ENCODE results near the gene DOP1B. TPM values are rescaled to one million over a fixed set of nuclear protein-coding genes. Genes with fewer than 3 reads are reported as not detected.
"Not testable (repeated sequence)": the region's sequence is repeated elsewhere in the genome, so short reads cannot be mapped to it uniquely, and the experiment has no call there.

The DOP1B gene
- total RNA-seq, 2 donors from 2014 or later = 25.3 to 35.0 TPM

DNA sequence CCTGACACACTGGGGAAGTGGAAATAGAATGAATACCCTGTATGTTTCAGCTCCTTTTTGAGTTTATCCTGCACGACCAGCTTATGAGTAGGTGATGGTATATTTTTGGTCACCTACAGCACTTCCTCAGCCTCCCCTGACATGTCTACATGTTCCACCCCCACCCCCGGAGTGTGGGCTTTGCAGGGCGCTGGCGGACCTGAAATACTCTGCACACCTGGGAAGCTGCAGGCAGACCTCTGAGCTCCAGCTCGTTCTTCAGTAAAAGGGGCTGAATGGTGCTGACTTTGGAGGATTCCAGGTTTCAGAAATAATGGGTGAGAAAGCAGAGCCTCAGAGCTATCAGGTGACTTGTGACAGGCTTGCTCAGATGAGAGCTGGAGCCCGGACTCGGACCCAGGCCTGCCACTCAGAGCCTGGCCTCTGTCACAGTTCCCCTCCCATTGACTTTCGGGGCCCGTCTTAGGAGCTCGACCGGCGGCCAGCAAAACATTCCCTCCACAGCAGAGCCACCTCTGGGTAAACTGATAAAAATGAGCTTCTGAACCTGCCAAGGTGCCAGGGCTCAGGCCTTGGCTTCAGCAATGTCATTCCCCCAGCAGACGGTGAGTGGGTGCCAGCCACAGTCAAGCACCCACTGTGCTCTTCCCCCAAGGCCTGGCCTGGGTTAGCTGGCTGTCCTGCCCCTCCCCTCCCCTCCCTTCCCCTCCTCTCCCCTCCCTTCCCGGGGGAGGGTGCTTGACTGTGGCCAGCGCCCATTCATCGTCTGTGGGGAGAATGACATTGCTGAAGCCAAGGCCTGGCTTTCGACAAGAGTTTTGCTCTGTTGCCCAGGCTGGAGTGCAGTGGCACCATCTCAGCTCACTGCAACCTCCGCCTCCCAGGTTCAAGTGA, 30.1 kb downstream of the DOP1B start:
- no peak overlapping the region for H3K4me3 Mint-ChIP-seq
- H3K27me3 Mint-ChIP-seq = no peaks in the 10 kb centered on the region
- peaks cover 12% of the 10 kb centered on the region for H3K4me1 Mint-ChIP-seq
- peaks cover 6% of the 10 kb centered on the region for H3K36me3 Mint-ChIP-seq (ENCODE audit: low read depth)
- H3K27ac Mint-ChIP-seq = no peak overlapping the region
- ATAC-seq (no peak), DNase-seq (no peak)
- no peaks in the 10 kb centered on the region for H3K9me3 ChIP-seq (ENCODE audit: control insufficient read depth, low read length, poor library complexity, severe bottlenecking)

DNA sequence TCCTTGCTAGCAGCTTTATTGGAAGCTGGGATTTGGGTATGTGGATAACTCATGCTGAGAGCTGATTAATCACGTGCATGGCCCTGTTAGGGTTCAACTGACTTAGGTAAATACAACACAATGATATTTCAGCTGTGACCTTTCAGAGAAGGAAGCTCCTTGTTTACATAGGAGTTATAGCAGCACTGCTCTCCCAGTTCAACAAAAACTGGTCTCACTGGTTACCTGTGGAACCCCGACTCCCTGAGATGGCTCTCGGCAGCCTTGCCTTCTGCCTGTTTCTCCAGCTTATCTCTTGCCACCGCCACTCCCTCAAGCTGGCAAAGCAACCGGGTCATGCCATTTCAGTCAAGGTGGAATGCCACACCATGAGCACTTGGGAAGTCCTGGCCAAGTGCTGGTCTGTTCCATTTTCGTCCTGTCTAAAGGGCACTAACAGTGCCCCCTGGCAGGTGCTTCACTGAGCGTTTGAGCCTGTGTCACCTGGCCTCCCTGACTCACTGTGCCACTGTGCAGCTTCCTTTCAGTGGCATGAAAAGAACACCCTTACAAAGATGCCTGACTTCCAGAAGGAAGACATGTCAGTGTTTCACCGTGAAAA, 31.6 kb downstream of the DOP1B start:
- H3K36me3 Mint-ChIP-seq (ENCODE audit: low read depth) = peaks cover 6% of the 10 kb centered on the region
- H3K4me3 Mint-ChIP-seq = no peak overlapping the region
- DNase-seq (no peak), ATAC-seq (no peak)
- H3K27ac Mint-ChIP-seq = peak overlapping the region; percentile 32
- H3K27me3 Mint-ChIP-seq = no peaks in the 10 kb centered on the region
- H3K9me3 ChIP-seq (ENCODE audit: control insufficient read depth, low read length, poor library complexity, severe bottlenecking) = no peaks in the 10 kb centered on the region
- peaks cover 12% of the 10 kb centered on the region for H3K4me1 Mint-ChIP-seq

DNA sequence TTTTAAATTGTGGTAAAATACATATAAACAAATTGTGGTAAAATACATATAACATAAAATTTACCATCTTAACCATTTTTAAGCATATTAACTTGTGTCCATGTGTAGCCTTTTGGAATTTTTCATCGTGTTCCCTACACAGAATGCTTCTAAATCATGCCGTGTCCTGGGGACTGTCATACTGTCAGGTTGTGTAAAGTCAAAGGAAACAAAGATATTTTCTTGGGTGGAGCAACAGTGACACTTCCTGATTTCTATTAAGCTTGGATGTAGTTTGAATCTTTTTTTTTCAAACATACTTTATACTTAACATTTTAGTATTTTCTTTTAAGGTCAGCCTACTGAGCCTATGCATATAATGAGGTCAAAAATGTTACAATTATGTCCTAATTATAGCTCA, 32.3 kb downstream of the DOP1B start:
- H3K36me3 Mint-ChIP-seq (ENCODE audit: low read depth) = peaks cover 6% of the 10 kb centered on the region
- H3K4me3 Mint-ChIP-seq = no peak overlapping the region
- DNase-seq (no peak), ATAC-seq (no peak)
- no peaks in the 10 kb centered on the region for H3K27me3 Mint-ChIP-seq
- peaks cover 12% of the 10 kb centered on the region for H3K4me1 Mint-ChIP-seq
- H3K9me3 ChIP-seq (ENCODE audit: control insufficient read depth, low read length, poor library complexity, severe bottlenecking) = no peaks in the 10 kb centered on the region
- no peak overlapping the region for H3K27ac Mint-ChIP-seq

DNA sequence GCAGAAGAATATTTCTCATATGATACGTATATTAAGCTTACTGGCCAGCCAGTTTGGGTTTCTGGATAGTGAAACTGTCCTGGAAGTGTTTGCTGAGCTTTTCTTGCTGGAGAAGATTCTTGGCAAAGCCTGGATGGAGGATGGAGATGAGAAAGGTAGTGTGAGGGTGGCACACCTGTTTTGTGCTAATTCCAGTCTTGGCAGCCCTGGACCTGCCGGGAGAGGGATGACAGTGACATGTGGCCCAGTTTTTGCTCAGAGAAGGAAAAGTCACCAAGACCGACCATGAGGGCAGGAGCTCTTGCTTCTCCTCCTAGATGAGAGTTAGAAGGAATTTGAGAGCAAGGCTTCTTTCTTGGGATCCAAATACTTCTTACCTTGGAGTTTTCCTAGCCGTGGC, 34.1 kb downstream of the DOP1B start:
- no peak overlapping the region for H3K27ac Mint-ChIP-seq
- H3K9me3 ChIP-seq (ENCODE audit: control insufficient read depth, low read length, poor library complexity, severe bottlenecking) = no peaks in the 10 kb centered on the region
- H3K36me3 Mint-ChIP-seq (ENCODE audit: low read depth) = peaks cover 6% of the 10 kb centered on the region
- H3K4me3 Mint-ChIP-seq = no peak overlapping the region
- no peak for ATAC-seq
- peaks cover 9% of the 10 kb centered on the region for H3K4me1 Mint-ChIP-seq
- DNase-seq = no peak
- no peaks in the 10 kb centered on the region for H3K27me3 Mint-ChIP-seq

DNA sequence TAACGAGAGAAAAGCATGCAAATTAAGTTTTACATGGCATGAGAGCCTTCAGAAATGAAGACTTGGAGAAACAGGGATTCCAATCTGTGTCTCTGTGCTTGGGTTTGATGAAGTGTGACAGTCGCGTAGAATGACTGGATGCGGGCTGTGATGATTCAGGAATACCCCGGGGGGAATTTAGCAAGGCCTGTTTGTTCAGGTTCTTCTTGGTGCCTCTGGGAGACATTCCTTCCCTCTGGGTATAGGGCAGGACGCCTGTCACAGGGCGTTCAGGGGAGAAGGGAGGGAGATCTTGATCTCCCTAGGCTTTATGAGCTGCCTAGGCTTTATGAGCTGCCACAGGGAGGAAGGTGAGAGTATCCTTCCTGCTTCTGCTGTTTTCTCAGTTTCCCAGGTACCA, 36.6 kb downstream of the DOP1B start:
- peaks cover 4% of the 10 kb centered on the region for H3K36me3 Mint-ChIP-seq (ENCODE audit: low read depth)
- H3K4me1 Mint-ChIP-seq = peaks cover 10% of the 10 kb centered on the region
- no peak overlapping the region for H3K4me3 Mint-ChIP-seq
- no peak for ATAC-seq
- H3K27me3 Mint-ChIP-seq = no peaks in the 10 kb centered on the region
- H3K9me3 ChIP-seq (ENCODE audit: control insufficient read depth, low read length, poor library complexity, severe bottlenecking) = no peaks in the 10 kb centered on the region
- no peak overlapping the region for H3K27ac Mint-ChIP-seq
- no peak for DNase-seq

DNA sequence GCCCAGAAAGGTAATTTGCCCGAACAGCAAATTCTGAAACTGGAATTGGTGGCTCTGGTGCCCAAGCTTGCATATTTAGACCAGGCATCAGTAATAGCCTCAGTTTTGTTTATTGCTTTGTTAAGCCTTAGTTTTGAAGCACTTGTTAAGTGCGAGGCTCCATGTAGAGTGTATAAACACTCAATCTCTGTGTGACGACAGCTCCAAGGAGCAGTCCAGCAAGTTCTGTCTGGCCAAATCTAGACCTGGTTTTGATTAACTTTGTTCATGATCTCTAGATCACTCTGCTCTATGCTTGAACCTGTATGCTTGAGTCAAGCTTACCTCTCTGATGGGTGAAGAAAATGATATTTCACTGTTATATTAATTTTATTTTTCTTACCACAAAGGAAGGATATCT, 37.4 kb downstream of the DOP1B start:
- Mint-ChIP-seq H3K4me1 (peaks cover 4% of the 10 kb centered on the region), H3K4me3 (no peak overlapping the region), H3K27ac (no peak overlapping the region)

DNA sequence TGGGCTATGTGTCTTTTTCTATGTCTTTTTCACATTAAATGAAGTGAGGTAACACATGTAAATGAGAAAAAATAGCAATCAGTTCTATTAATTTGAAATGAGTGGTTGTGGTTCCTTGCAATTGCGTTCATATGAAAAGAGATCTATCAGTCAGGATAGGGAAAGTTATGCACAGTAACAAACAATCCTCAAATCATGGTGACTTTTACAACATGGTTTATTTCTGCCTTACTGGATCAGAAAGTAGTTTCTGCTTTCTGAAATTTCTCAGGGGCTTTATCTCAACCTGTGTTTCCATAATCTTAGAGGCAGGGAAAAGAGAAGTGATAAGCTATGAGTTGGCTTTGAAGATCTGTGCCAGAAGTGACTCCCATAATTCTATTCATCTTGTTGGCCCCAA, 39.0 kb downstream of the DOP1B start:
- Mint-ChIP-seq H3K4me1 (peaks cover 4% of the 10 kb centered on the region), H3K36me3 (ENCODE audit: low read depth) (peaks cover 5% of the 10 kb centered on the region), H3K27ac (no peak overlapping the region), H3K27me3 (no peaks in the 10 kb centered on the region), H3K4me3 (no peak overlapping the region)
- H3K9me3 ChIP-seq (ENCODE audit: control insufficient read depth, low read length, poor library complexity, severe bottlenecking) = no peaks in the 10 kb centered on the region
- ATAC-seq (no peak), DNase-seq (no peak)

More for the DNA sequence above, 37.4 kb downstream of the DOP1B start:
- H3K27me3 Mint-ChIP-seq = no peaks in the 10 kb centered on the region
- H3K36me3 Mint-ChIP-seq (ENCODE audit: low read depth) = peaks cover 4% of the 10 kb centered on the region
- no peaks in the 10 kb centered on the region for H3K9me3 ChIP-seq (ENCODE audit: control insufficient read depth, low read length, poor library complexity, severe bottlenecking)
- ATAC-seq (no peak), DNase-seq (no peak)

DNA sequence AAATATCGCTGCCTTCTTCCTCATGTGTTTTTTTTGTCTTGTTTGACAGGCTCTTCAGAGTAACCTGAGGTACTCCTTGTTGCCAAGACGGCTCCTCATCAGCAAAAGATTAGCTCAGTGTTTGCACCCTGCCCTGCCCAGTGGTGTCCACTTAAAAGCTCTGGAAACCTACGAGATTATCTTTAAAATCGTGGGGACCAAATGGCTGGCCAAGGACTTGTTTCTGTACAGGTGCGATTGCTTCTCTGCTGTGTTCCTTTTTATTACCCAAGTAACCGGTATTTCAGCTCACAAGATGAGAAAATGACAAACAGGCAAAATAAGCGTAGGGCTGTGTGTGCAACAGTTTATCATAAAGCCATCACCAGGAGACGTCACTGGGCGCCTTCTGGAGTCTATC, 42.4 kb downstream of the DOP1B start:
- Mint-ChIP-seq H3K4me1 (peaks cover 7% of the 10 kb centered on the region), H3K36me3 (ENCODE audit: low read depth) (peaks cover 3% of the 10 kb centered on the region), H3K27me3 (no peaks in the 10 kb centered on the region), H3K27ac (no peak overlapping the region), H3K4me3 (no peak overlapping the region)
- ATAC-seq = no peak
- DNase-seq = no peak
- H3K9me3 ChIP-seq (ENCODE audit: control insufficient read depth, low read length, poor library complexity, severe bottlenecking) = no peaks in the 10 kb centered on the region

DNA sequence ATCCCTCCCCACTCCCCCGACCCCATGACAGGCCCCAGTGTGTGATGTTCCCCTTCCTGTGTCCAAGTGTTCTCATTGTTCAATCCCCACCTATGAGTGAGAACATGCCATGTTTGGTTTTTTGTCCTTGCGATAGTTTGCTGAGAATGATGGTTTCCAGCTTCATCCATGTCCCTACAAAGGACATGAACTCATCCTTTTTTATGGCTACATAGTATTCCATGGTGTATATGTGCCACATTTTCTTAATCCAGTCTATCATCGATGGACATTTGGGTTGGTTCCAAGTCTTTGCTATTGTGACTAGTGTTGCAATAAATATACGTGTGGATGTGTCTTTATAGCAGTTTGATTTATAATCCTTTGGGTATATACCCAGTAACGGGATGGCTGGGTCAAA, 43.0 kb downstream of the DOP1B start:
- not testable (repeated sequence) for H3K4me3 Mint-ChIP-seq; ATAC-seq; H3K27me3 Mint-ChIP-seq; H3K4me1 Mint-ChIP-seq; H3K9me3 ChIP-seq (ENCODE audit: control insufficient read depth, low read length, poor library complexity, severe bottlenecking); H3K36me3 Mint-ChIP-seq (ENCODE audit: low read depth); H3K27ac Mint-ChIP-seq; DNase-seq

DNA sequence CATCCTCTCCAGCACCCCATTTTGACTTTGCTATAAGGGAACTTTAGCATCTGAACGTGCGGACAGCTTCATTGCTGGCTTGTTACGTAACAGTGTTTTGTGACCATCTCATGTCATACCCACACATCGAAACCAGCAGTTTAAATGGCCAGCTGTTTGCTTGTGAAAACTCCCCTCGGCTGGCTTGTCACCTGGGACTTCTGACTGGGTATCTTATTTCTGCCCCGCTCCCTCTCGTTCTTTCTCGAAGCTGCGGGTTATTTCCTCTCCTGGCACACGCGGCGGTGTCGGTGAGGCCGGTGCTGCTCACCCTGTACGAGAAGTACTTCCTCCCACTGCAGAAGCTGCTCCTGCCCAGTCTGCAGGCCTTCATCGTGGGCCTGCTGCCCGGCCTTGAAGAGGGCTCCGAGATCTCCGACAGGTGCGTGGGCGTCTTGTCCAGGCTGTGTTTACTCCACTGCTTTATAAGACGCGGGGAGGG, 43.5 kb downstream of the DOP1B start:
- Mint-ChIP-seq H3K4me3 (no peak overlapping the region), H3K36me3 (ENCODE audit: low read depth) (peaks cover 3% of the 10 kb centered on the region), H3K4me1 (peaks cover 9% of the 10 kb centered on the region), H3K27ac (no peak overlapping the region), H3K27me3 (no peaks in the 10 kb centered on the region)
- ATAC-seq = no peak
- DNase-seq = no peak
- no peaks in the 10 kb centered on the region for H3K9me3 ChIP-seq (ENCODE audit: control insufficient read depth, low read length, poor library complexity, severe bottlenecking)

DNA sequence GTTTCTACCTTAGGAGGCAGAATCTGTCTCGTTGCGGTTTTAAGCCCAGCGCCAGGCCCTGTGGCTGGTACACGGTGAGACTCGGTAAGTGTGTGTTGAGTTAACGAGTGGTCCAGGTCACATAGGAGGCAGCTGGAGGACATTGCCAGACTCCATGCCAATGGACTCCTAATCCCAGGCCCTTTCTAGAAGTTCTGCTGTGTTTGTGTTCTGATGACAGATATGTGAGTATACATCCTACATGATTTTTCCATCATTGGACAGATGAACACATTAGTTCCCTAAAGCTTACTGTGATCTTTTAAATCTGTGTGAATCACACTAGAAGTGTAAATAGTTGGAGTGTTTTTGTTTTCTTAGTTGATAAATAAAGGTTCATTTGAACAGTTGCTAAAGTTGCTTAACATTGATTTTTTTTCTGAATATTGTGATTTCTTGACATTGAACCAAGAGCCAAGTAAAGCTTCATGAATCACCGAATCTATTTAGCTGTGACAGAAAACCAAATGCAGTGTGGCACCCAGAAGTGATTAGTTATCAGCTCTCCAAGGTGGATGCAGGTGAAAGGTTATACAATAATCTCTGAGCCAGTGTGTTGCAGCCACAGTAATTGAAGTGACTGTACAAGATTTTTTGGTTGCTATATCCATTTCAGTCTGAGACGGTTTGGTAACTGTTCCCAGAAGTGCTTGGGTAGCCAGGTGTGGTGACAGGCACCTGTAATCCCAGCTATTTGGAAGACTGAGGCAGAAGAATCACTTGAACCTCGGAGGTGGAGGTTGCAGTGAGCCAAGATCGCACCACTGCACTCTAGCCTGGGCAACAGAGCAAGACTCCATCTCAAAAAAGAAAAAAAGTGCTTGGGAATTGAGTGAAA, 46.3 kb downstream of the DOP1B start:
- Mint-ChIP-seq H3K36me3 (ENCODE audit: low read depth) (peaks cover 3% of the 10 kb centered on the region), H3K4me3 (no peak overlapping the region), H3K27me3 (no peaks in the 10 kb centered on the region), H3K4me1 (peaks cover 8% of the 10 kb centered on the region), H3K27ac (peak overlapping the region; percentile 6)
- DNase-seq = no peak
- ATAC-seq = no peak
- H3K9me3 ChIP-seq (ENCODE audit: control insufficient read depth, low read length, poor library complexity, severe bottlenecking) = no peaks in the 10 kb centered on the region

DNA sequence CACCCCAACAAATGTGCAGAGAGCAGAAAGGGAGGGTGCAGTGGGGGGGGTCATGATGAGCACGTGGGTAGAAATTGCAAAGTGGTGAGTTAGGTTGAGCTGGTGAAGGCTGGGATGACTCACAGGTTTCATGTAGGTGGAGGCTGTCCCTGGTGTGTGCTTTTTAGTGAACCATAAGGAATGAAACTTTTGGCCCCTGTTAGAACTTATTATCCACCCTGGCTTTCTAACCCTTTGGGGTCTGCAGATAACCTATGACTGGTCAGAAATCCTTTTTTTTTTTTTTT, 46.9 kb downstream of the DOP1B start:
- peak overlapping the region; percentile 6 for H3K27ac Mint-ChIP-seq
- H3K4me1 Mint-ChIP-seq = peaks cover 8% of the 10 kb centered on the region
- no peaks in the 10 kb centered on the region for H3K27me3 Mint-ChIP-seq
- ATAC-seq (no peak), DNase-seq (no peak)
- H3K4me3 Mint-ChIP-seq = no peak overlapping the region
- peaks cover 4% of the 10 kb centered on the region for H3K36me3 Mint-ChIP-seq (ENCODE audit: low read depth)
- no peaks in the 10 kb centered on the region for H3K9me3 ChIP-seq (ENCODE audit: control insufficient read depth, low read length, poor library complexity, severe bottlenecking)

DNA sequence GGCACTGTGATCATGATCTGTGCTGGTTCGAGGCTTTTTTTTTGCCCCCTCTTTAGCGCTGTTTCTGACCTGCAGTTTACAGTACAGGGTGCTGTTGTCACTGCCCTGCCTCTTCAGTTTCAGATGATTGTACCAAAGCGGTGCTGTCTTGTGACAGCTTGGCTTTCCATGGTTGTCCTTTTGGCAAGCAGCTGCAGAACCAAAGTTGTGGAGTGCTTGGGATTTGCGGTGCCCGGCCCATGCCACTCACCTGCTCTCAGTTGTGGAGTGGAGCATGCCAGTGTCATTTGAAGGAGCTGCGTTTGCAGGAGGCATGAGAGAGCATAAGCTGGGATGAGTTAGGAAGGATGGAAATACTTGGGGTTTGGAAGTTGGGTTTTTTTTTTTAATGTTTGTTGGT, 48.4 kb downstream of the DOP1B start:
- Mint-ChIP-seq H3K36me3 (ENCODE audit: low read depth) (peaks cover 5% of the 10 kb centered on the region), H3K27ac (peak overlapping the region; percentile 70), H3K27me3 (no peaks in the 10 kb centered on the region), H3K4me1 (peaks cover 13% of the 10 kb centered on the region), H3K4me3 (no peak overlapping the region)
- ATAC-seq (no peak), DNase-seq (no peak)
- H3K9me3 ChIP-seq (ENCODE audit: control insufficient read depth, low read length, poor library complexity, severe bottlenecking) = no peaks in the 10 kb centered on the region

Data from T-helper 17 cell (primary cell).